ENCODE measurements around the gene ALKBH6. TPM values are rescaled to one million over a fixed set of nuclear protein-coding genes. Genes with fewer than 3 reads are reported as not detected.

ALKBH6 gene
- total and polyA plus RNA-seq, 3 experiments from 2014 or later = 21.2 to 41.3 (median 37.2) TPM

DNA sequence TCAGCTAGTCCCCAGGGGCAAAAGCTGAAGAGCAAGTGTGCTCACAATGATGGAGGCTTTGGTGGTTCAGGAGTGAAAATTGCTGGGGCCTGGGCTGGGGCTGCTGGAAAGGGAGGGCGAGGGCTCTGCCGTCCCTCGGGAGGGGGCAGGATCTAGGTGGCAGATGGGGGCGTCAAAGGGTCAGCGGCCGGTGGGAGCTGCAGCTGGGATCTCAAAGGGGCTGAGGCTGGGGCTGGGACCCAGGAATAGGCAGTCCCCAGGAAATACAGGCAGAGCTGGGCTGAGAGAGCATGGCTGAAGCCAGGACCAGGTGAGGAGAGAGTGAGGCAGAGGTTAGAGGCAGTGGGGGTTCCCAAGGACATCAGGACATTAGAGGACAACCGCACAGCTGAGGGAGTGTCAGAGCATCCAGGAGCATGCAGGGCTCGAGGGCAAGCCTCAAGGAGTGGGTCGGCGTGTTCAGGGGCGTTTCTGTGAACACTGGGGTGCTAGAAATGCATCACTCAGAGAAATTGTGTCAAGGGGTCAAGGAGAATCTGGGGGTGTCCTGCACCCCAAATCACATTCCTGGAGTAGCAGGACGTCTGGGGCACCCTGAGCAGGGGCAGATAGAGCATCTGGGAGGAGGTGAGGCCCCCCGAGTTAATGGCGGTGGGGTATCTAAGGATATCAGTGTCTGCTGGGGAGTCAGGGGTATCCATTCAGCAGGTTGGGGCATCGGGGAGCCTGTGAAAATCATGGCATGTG is 4.2 kb downstream of the ALKBH6 start:
- Mint-ChIP-seq H3K27me3 (no peaks in the 10 kb centered on the region), H3K36me3 (peaks cover 0 to 8% (median 4%) of the 10 kb centered on the region in 3 donors), H3K4me1 (peaks cover 34 to 40% (median 39%) of the 10 kb centered on the region in 3 donors), H3K4me3 (peak overlapping the region; percentile 23 to 92 (median 67)), H3K27ac (peak overlapping the region in 6 of 8 donors; percentile 28 to 95 (median 50)), H3K9me3 (no peaks in the 10 kb centered on the region)
- ChIA-PET POLR2A (no interaction called here), CTCF (interaction anchor here (0.7 to 1.5 kb wide), 3 partner anchors 9 to 601 kb away, joined by 3 to 4 read pairs (median 4); no protein-coding TSS in a partner anchor)
- H3K36me3 ChIP-seq (ENCODE audit: insufficient read depth, low read length) = no peaks in the 10 kb centered on the region
- H3K27me3 ChIP-seq (ENCODE audit: insufficient read depth, low read length, poor library complexity, severe bottlenecking) = no peaks in the 10 kb centered on the region
- no peaks in the 10 kb centered on the region for H3K9me3 ChIP-seq (ENCODE audit: low read length)
- H3K27ac ChIP-seq (ENCODE audit: low read depth, low read length) = no peak overlapping the region
- H3K4me1 ChIP-seq (ENCODE audit: insufficient read depth, low read length) = peaks cover 19% of the 10 kb centered on the region
- peak overlapping the region; percentile 15 for H3K4me3 ChIP-seq (ENCODE audit: low read length)
- DNase-seq = no peak

DNA sequence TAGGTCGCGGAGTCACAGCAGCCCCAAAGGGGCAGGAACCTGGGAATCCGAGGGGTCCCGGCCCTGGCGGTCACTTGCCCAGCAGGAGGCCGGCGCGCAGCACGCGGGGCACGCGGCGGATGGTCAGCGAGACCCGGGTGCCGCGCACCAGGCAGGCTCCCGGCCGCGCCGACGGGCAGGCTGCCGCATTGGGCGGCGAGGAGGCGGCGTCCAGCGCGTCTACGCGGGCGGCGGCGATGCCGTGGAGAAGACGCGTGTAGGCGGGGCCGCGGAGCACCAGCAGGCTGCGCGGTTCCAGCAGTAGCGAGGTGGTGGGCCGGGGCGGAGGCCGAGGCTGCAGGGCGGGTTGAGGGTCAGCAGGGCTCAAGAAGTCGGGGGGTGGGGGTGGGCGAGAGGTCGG is 4.8 kb downstream of the ALKBH6 start:
- peaks cover 28 to 34% (median 33%) of the 10 kb centered on the region in 3 donors for H3K4me1 Mint-ChIP-seq
- H3K4me1 ChIP-seq (ENCODE audit: insufficient read depth, low read length) = peaks cover 16% of the 10 kb centered on the region
- H3K27ac ChIP-seq (ENCODE audit: low read depth, low read length) = no peak overlapping the region
- no peaks in the 10 kb centered on the region for H3K9me3 Mint-ChIP-seq
- no peaks in the 10 kb centered on the region for H3K36me3 ChIP-seq (ENCODE audit: insufficient read depth, low read length)
- H3K27ac Mint-ChIP-seq = peak overlapping the region in 2 of 8 donors; percentile 45 to 57
- peaks cover 0 to 8% (median 4%) of the 10 kb centered on the region in 3 donors for H3K36me3 Mint-ChIP-seq
- peak overlapping the region; percentile 15 for H3K4me3 ChIP-seq (ENCODE audit: low read length)
- ChIA-PET CTCF (interaction anchor here (0.7 to 1.5 kb wide), 3 partner anchors 9 to 601 kb away, joined by 3 to 4 read pairs (median 4); no protein-coding TSS in a partner anchor), POLR2A (interaction anchor here (0.6 kb wide), 1 partner anchor 53 kb away, joined by 3 read pairs; no protein-coding TSS in a partner anchor)
- peak overlapping the region; percentile 23 to 92 (median 67) for H3K4me3 Mint-ChIP-seq
- no peaks in the 10 kb centered on the region for H3K9me3 ChIP-seq (ENCODE audit: low read length)
- no peaks in the 10 kb centered on the region for H3K27me3 Mint-ChIP-seq
- H3K27me3 ChIP-seq (ENCODE audit: insufficient read depth, low read length, poor library complexity, severe bottlenecking) = no peaks in the 10 kb centered on the region
- peak in 4 of 5 donors; percentile 18 to 51 (median 26) for DNase-seq

DNA sequence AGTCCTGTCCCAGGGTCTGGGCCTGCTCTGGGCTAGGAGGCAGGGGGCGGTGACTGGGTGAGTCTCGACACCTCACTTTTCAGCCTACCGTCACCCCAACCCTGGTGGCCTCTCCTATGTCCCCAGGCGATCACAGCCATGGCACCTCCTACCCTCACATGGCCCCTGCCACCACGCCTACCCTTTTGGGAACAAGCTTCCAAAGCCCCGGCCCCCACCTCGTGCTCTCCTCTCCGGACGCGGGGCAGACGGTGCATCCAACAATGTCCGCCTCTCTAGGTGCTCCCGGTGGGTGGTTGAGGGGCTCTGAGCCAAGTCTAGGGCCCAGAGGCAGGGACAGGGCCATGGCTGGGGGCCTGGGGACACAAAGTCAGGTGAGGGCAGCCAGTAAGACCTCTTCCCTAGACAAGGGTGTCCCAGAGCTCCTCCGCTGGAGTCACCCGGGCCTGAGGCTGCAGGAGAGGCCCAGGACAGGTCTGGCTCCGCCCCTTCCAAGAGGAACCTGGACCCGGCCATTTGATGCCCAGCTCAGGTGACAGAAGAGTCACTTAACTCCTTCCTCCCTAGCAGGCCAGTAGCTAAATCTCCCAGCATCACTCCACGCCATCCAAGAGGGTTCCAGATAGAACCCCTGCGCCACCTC is 5.6 kb downstream of the ALKBH6 start, which contains the start of gene SYNE4:
TSS of gene SYNE4 (minus strand) at position 478 of the 643 bp plus-strand sequence. CDS start at position 346, 132 bp downstream.
- POLR2A ChIA-PET = interaction anchor here (0.6 kb wide), 1 partner anchor 52 kb away, joined by 3 read pairs; no protein-coding TSS in a partner anchor
- H3K27ac Mint-ChIP-seq = peak within 1 kb of the TSS in 5 of 8 donors; percentile 28 to 57 (median 45)
- CTCF ChIA-PET = interaction anchor here (1.3 to 1.5 kb wide), 2 partner anchors 10 to 50 kb away, joined by 4 read pairs; no protein-coding TSS in a partner anchor

DNA sequence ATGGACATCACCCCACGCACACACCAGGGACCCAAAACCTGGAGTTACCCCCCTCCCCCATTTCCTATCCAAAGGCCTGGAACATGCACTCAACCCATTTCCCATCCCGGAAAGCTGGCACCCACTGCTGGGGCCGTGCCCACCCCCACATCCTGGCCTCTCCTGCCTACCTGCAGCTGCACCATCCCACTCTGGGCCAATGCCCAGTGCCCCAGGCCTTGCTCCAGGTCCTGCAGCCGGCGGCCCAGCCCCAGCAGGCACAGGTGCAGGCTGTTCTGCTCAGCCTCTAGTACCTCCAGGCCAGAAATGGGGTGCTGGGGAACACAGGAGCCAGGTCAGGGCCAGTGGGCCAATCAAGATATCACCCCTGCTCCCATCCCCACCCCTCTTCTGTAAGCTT is 7.1 kb downstream of the ALKBH6 start:
- H3K4me1 Mint-ChIP-seq = peaks cover 13 to 16% (median 15%) of the 10 kb centered on the region in 3 donors
- no peaks in the 10 kb centered on the region for H3K9me3 Mint-ChIP-seq
- Histone ChIP-seq H3K27me3 (ENCODE audit: insufficient read depth, low read length, poor library complexity, severe bottlenecking) (no peaks in the 10 kb centered on the region), H3K36me3 (ENCODE audit: insufficient read depth, low read length) (no peaks in the 10 kb centered on the region), H3K27ac (ENCODE audit: low read depth, low read length) (no peak overlapping the region), H3K4me1 (ENCODE audit: insufficient read depth, low read length) (peaks cover 7% of the 10 kb centered on the region), H3K4me3 (ENCODE audit: low read length) (no peak overlapping the region), H3K9me3 (ENCODE audit: low read length) (no peaks in the 10 kb centered on the region)
- no peak overlapping the region for H3K4me3 Mint-ChIP-seq
- CTCF ChIA-PET = interaction anchor here (2.2 kb wide), 1 partner anchor 11 kb away, joined by 6 read pairs; no protein-coding TSS in a partner anchor
- H3K27ac Mint-ChIP-seq = no peak overlapping the region
- POLR2A ChIA-PET = no interaction called here
- no peak for DNase-seq
- H3K36me3 Mint-ChIP-seq = peaks cover 0 to 9% (median 7%) of the 10 kb centered on the region in 3 donors
- H3K27me3 Mint-ChIP-seq = no peaks in the 10 kb centered on the region

More for the DNA sequence above, 5.6 kb downstream of the ALKBH6 start, which contains the start of gene SYNE4:
- Mint-ChIP-seq H3K27me3 (no peaks in the 10 kb centered on the region), H3K4me1 (peaks cover 20 to 27% (median 25%) of the 10 kb centered on the region in 3 donors), H3K4me3 (peak within 1 kb of the TSS; percentile 60 to 92 (median 73)), H3K36me3 (peaks cover 0 to 5% (median 4%) of the 10 kb centered on the region in 3 donors), H3K9me3 (no peaks in the 10 kb centered on the region)
- Histone ChIP-seq H3K4me3 (ENCODE audit: low read length) (peak within 1 kb of the TSS; percentile 15), H3K4me1 (ENCODE audit: insufficient read depth, low read length) (peaks cover 13% of the 10 kb centered on the region), H3K9me3 (ENCODE audit: low read length) (no peaks in the 10 kb centered on the region), H3K27me3 (ENCODE audit: insufficient read depth, low read length, poor library complexity, severe bottlenecking) (no peaks in the 10 kb centered on the region), H3K27ac (ENCODE audit: low read depth, low read length) (no peak within 1 kb of the TSS), H3K36me3 (ENCODE audit: insufficient read depth, low read length) (no peaks in the 10 kb centered on the region)
- no peak for DNase-seq

DNA sequence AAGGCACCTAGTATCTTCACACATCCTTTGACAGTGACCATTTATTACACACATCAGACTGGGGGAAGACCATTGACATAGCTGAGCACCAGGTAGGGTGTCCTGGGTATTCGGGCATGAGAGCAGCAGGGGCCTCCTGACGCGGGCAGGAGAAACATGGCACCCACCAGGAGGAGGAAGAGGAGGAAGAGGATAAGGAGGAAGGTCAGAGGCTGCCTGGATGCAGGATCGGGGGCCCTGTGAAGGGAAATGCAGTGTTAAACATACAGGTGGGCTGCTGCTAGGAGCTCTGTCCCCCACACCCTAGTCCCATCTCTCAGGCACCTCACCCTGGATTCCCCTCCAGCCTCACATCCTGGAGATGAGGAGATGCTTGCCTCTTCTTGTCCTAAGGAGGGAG is 10.7 kb downstream of the ALKBH6 start:
- no peaks in the 10 kb centered on the region for H3K27me3 Mint-ChIP-seq
- H3K4me3 Mint-ChIP-seq = no peak overlapping the region
- H3K27ac Mint-ChIP-seq = peak overlapping the region in 2 of 8 donors; percentile 81 to 86
- H3K27me3 ChIP-seq (ENCODE audit: insufficient read depth, low read length, poor library complexity, severe bottlenecking) = no peaks in the 10 kb centered on the region
- no peak for DNase-seq
- no peaks in the 10 kb centered on the region for H3K36me3 ChIP-seq (ENCODE audit: insufficient read depth, low read length)
- peaks cover 4% of the 10 kb centered on the region for H3K4me1 ChIP-seq (ENCODE audit: insufficient read depth, low read length)
- H3K9me3 Mint-ChIP-seq = no peaks in the 10 kb centered on the region
- H3K36me3 Mint-ChIP-seq = peaks cover 0 to 32% (median 7%) of the 10 kb centered on the region in 3 donors
- ChIA-PET POLR2A (no interaction called here), CTCF (no interaction called here)
- H3K4me3 ChIP-seq (ENCODE audit: low read length) = no peak overlapping the region
- no peaks in the 10 kb centered on the region for H3K9me3 ChIP-seq (ENCODE audit: low read length)
- H3K4me1 Mint-ChIP-seq = peaks cover 13 to 24% (median 19%) of the 10 kb centered on the region in 3 donors
- H3K27ac ChIP-seq (ENCODE audit: low read depth, low read length) = no peak overlapping the region

DNA sequence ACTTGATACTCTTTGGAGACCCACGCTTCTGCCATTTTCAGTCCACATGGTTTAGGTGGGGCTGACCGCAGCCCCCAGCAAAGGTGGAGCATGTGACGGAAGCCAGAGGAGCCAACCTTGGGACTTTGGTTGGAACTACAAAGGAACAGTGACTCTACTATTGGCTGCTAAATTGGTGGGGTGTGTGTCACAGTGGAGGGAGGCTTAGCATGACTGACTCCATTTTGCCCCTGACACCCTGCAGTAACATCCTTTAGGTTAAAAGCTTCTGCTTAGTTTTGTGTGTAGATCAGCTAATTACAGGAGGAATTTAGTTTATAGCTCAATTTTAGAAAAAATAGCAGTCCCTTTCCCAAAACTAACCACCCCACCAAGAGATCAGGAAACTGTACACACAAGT is 12.4 kb downstream of the ALKBH6 start:
- H3K36me3 ChIP-seq (ENCODE audit: insufficient read depth, low read length) = no peaks in the 10 kb centered on the region
- POLR2A ChIA-PET = no interaction called here
- no peak overlapping the region for H3K27ac ChIP-seq (ENCODE audit: low read depth, low read length)
- Mint-ChIP-seq H3K27me3 (no peaks in the 10 kb centered on the region), H3K9me3 (no peaks in the 10 kb centered on the region), H3K4me1 (peaks cover 23 to 37% (median 31%) of the 10 kb centered on the region in 3 donors), H3K27ac (peak overlapping the region in 2 of 8 donors; percentile 62 to 65), H3K4me3 (no peak overlapping the region), H3K36me3 (peaks cover 0 to 43% (median 11%) of the 10 kb centered on the region in 3 donors)
- DNase-seq = no peak
- CTCF ChIA-PET = no interaction called here
- H3K4me3 ChIP-seq (ENCODE audit: low read length) = no peak overlapping the region
- no peaks in the 10 kb centered on the region for H3K9me3 ChIP-seq (ENCODE audit: low read length)
- H3K4me1 ChIP-seq (ENCODE audit: insufficient read depth, low read length) = peaks cover 6% of the 10 kb centered on the region
- no peaks in the 10 kb centered on the region for H3K27me3 ChIP-seq (ENCODE audit: insufficient read depth, low read length, poor library complexity, severe bottlenecking)

DNA sequence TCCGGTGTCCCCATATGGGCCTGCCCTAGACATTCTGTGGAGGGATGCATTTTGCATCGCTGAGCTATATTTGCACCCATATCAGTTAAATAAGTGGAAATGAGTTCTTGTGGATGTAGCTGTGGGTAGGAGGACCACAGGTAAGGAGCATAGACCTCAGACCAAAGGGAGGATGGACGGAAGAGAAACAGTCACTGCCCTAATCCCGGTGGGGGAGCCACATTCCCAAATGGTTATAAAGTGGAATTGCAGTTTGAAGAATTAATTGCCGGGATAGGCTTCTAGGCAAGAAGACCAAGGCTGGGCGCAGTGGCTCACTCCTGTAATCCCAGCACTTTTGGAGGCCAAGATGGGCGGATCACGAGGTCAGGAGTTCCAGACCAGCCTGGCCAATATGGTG is 17.2 kb downstream of the ALKBH6 start:
- H3K9me3 Mint-ChIP-seq = peaks cover 0 to 2% (median 0%) of the 10 kb centered on the region in 5 donors
- peak overlapping the region; percentile 3 to 91 (median 86) for H3K27ac Mint-ChIP-seq
- H3K4me3 Mint-ChIP-seq = peak overlapping the region; percentile 87 to 96 (median 89)
- no peaks in the 10 kb centered on the region for H3K27me3 Mint-ChIP-seq
- DNase-seq = no peak
- Histone ChIP-seq H3K4me1 (ENCODE audit: insufficient read depth, low read length) (peaks cover 22% of the 10 kb centered on the region), H3K4me3 (ENCODE audit: low read length) (no peak overlapping the region), H3K36me3 (ENCODE audit: insufficient read depth, low read length) (no peaks in the 10 kb centered on the region), H3K27ac (ENCODE audit: low read depth, low read length) (no peak overlapping the region), H3K9me3 (ENCODE audit: low read length) (no peaks in the 10 kb centered on the region), H3K27me3 (ENCODE audit: insufficient read depth, low read length, poor library complexity, severe bottlenecking) (no peaks in the 10 kb centered on the region)
- peaks cover 37 to 51% (median 47%) of the 10 kb centered on the region in 3 donors for H3K4me1 Mint-ChIP-seq
- ChIA-PET POLR2A (interaction anchor here (0.9 kb wide), 1 partner anchor 17 kb away, joined by 3 read pairs; the partner anchor contains the start of gene ALKBH6), CTCF (interaction anchor here (0.7 to 1.7 kb wide), 4 partner anchors 10 to 140 kb away, joined by 3 to 6 read pairs (median 3); no protein-coding TSS in a partner anchor)
- peaks cover 0 to 40% (median 4%) of the 10 kb centered on the region in 3 donors for H3K36me3 Mint-ChIP-seq
